OCI-LY7 (cell line): Measurements from ENCODE around the gene SPRTN. TPM values are rescaled to one million over a fixed set of nuclear protein-coding genes. Genes with fewer than 3 reads are reported as not detected.

Experiments used
- BruUV-seq: library from RNA; stranded (reverse); fragments of 400-500 nt; replicated peaks from 2 replicates; lab custom pipeline; 2021; lab: Mats Ljungman, UMichigan
- CTCF ChIA-PET: fragments of 300-600 bp; sonication (Branson Sonifier 250); formaldehyde crosslinking; loops from one replicate; lab custom pipeline; 2022; ENCODE audit warnings: antibody characterized with exemption; ENCODE audit not compliant: unreplicated experiment; lab: Charles Lee
- POLR2A ChIA-PET: fragments of 300-600 bp; sonication (Branson Sonifier 250); formaldehyde crosslinking; loops from one replicate; lab custom pipeline; 2022; ENCODE audit warnings: antibody characterized with exemption; lab: Charles Lee
- DNase-seq: peaks from one replicate; pipeline ENCODE4 v3.0.0-alpha.2; 2015; ENCODE audit warnings: low spot score
- H2AFZ ChIP-seq: fragments of 200-600 bp; sonication (generic), shearing (Covaris generic); 2 replicates; pipeline ENCODE4 v1.6.1; 2014; ENCODE audit warnings: mild to moderate bottlenecking, antibody characterized with exemption, low read length, moderate library complexity
- H3K27ac ChIP-seq: fragments of 200-600 bp; sonication (generic); 2 replicates; pipeline ENCODE4 v1.5.1; 2014; ENCODE audit warnings: mixed run types, low read depth, mild to moderate bottlenecking, moderate library complexity, low read length, inconsistent platforms; ENCODE audit not compliant: poor library complexity, severe bottlenecking
- H3K36me3 ChIP-seq: fragments of 200-600 bp; sonication (generic); 2 replicates; pipeline ENCODE4 v1.6.1; 2014; ENCODE audit warnings: mild to moderate bottlenecking, antibody characterized with exemption, low read length, moderate library complexity, mixed read lengths; ENCODE audit not compliant: insufficient read depth
- H3K4me1 ChIP-seq: fragments of 200-600 bp; sonication (generic); 2 replicates; pipeline ENCODE4 v1.5.1; 2014; ENCODE audit warnings: mild to moderate bottlenecking, low read length; ENCODE audit not compliant: insufficient read depth, poor library complexity, severe bottlenecking
- H3K4me2 ChIP-seq: fragments of 200-600 bp; sonication (generic); 2 replicates; pipeline ENCODE4 v1.6.1; 2014; ENCODE audit warnings: mild to moderate bottlenecking, low read length
- H3K4me3 ChIP-seq: fragments of 200-600 bp; sonication (generic); 2 replicates; pipeline ENCODE4 v1.5.1; 2014; ENCODE audit warnings: mild to moderate bottlenecking, low read depth, low read length; ENCODE audit not compliant: poor library complexity, severe bottlenecking
- H3K79me2 ChIP-seq: fragments of 200-600 bp; sonication (generic); 2 replicates; pipeline ENCODE4 v1.6.1; 2016; ENCODE audit warnings: low read depth, mild to moderate bottlenecking, low read length, moderate library complexity, mixed read lengths; ENCODE audit not compliant: insufficient read depth
- H3K9me2 ChIP-seq: fragments of 200-600 bp; sonication (generic); 2 replicates; pipeline ENCODE4 v1.6.1; 2016; ENCODE audit warnings: mild to moderate bottlenecking, low read length, mixed read lengths; ENCODE audit not compliant: insufficient read depth
- H3K9me3 ChIP-seq: fragments of 200-600 bp; sonication (generic); 2 replicates; pipeline ENCODE4 v1.6.1; 2014; ENCODE audit warnings: mild to moderate bottlenecking, mixed run types, low read length, mixed read lengths
- H4K20me1 ChIP-seq: fragments of 200-600 bp; sonication (generic); 2 replicates; pipeline ENCODE4 v1.6.1; 2014; ENCODE audit warnings: mild to moderate bottlenecking, antibody characterized with exemption, low read length, moderate library complexity, mixed read lengths; ENCODE audit not compliant: insufficient read depth
- EZH2phosphoT487 ChIP-seq: fragments of 200-600 bp; sonication (generic); IDR thresholded peaks from 2 replicates; pipeline ENCODE4 v1.6.1; 2018; ENCODE audit warnings: low read depth, borderline replicate concordance, mild to moderate bottlenecking, mixed run types, antibody characterized with exemption, low read length, moderate library complexity, mixed read lengths
- intact Hi-C: fragments of 100-400 bp; cut with micrococcal nuclease; formaldehyde crosslinking; loops from one replicate; pipeline ENCODE4 v1.10.0; 2022; ENCODE audit not compliant: unreplicated experiment
- total RNA-seq, 2 experiments: library from RNA; depleted of rRNA in 1 of 2; stranded (reverse); fragments of >200 nt in 1 of 2; shearing (Covaris generic) in 1 of 2; gene quantifications; 2 replicates each; pipeline ENCODE4 v1.2.3, GENCODE V29; 2014 to 2022
- TF ChIP-seq, protein P1 (sequence below): fragments of 200-600 bp; sonication (generic); conservative IDR thresholded peaks from 2 replicates; pipeline ENCODE4 v1.5.1; 2014; ENCODE audit warnings: mild to moderate bottlenecking, antibody characterized with exemption, low read length, moderate library complexity, mixed read lengths

Gene SPRTN
- total RNA-seq, 2 experiments from 2014 or later, result 10.9 to 16.4 TPM

DNA sequence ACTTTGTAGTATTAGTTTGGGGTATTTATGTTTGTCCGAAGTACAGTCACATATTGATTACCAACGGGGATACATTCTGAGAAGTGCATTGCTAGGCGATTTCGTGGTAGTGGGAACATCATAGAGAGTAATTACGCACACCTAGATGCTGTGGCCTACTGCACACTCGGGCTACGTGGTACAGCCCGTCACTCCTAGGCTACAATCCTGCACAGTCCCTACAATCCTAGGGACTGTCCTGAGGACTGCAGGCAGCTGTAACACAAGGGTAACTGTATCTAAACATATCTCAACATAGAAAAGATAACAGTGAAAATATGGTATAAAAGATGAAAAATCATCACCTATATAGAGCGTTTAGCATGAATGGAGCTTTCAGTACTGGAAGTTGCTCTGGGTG lies 19.0 kb upstream of the SPRTN start:
- intact Hi-C loops, result loop anchor here (5.0 kb wide), 1 partner anchor 273 kb away; no protein-coding TSS in a partner anchor
- Histone ChIP-seq H3K9me2 (no peaks in the 10 kb centered on the region), H4K20me1 (no peaks in the 10 kb centered on the region), H3K27ac (no peak overlapping the region), H2AFZ (no peak overlapping the region), H3K36me3 (no peaks in the 10 kb centered on the region), H3K4me3 (no peak overlapping the region), H3K4me2 (no peak overlapping the region), H3K4me1 (no peaks in the 10 kb centered on the region), H3K9me3 (no peaks in the 10 kb centered on the region), H3K79me2 (no peaks in the 10 kb centered on the region)
- no peak for DNase-seq
- no peak for TF ChIP-seq EZH2phosphoT487
- TF ChIP-seq, protein P1, sequence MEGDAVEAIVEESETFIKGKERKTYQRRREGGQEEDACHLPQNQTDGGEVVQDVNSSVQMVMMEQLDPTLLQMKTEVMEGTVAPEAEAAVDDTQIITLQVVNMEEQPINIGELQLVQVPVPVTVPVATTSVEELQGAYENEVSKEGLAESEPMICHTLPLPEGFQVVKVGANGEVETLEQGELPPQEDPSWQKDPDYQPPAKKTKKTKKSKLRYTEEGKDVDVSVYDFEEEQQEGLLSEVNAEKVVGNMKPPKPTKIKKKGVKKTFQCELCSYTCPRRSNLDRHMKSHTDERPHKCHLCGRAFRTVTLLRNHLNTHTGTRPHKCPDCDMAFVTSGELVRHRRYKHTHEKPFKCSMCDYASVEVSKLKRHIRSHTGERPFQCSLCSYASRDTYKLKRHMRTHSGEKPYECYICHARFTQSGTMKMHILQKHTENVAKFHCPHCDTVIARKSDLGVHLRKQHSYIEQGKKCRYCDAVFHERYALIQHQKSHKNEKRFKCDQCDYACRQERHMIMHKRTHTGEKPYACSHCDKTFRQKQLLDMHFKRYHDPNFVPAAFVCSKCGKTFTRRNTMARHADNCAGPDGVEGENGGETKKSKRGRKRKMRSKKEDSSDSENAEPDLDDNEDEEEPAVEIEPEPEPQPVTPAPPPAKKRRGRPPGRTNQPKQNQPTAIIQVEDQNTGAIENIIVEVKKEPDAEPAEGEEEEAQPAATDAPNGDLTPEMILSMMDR, result no peak
- ChIA-PET CTCF (no interaction called here), POLR2A (interaction anchor here (1.2 kb wide), 1 partner anchor 260 kb away, joined by 3 read pairs; no protein-coding TSS in a partner anchor)
- BruUV-seq, result no TSS peak

DNA sequence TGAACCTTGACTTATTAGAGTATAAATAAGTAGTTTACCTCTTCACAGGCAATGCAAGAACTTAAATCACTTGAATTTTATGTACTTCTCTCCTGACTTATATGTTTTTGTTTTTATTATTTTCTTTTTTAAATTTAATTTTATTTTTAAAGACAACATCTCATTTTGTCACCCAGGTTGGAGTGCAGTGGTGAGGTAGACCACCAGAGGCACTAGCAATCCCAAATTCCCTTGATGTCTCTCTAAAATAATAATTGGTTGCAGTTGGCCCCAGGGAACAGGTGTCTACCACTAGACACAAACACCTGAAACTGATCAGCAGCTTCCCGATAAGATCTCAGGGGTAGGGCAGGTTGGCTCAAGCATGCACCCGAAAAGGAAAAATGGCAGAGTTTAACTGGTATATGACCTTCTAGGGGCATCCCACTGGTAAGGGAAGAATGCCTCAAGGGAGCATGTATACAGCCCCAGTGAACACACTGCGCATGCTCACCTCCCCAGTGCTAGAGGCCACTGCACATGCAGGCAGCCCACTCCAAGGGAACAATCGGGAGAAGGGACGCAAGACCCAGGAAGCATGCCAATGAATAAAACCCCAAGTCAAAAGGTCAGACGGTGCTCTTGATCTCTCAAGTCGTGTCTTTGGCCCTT lies 15.1 kb upstream of the SPRTN start:
- no TSS peak for BruUV-seq
- Histone ChIP-seq H3K4me3 (no peak overlapping the region), H3K9me2 (no peaks in the 10 kb centered on the region), H3K27ac (no peak overlapping the region), H3K4me2 (no peak overlapping the region), H3K9me3 (no peaks in the 10 kb centered on the region), H3K79me2 (no peaks in the 10 kb centered on the region), H2AFZ (no peak overlapping the region), H3K36me3 (no peaks in the 10 kb centered on the region), H3K4me1 (no peaks in the 10 kb centered on the region), H4K20me1 (0 out of 2 replicates have a peak, but pooled peaks cover 4% of the 10 kb centered on the region)
- intact Hi-C loops, result no loop called here
- POLR2A ChIA-PET, result no interaction called here
- TF ChIP-seq, protein P1, result peak; percentile 44; the same call in 1 of the 2 replicates
- TF ChIP-seq EZH2phosphoT487, result no peak
- CTCF ChIA-PET, result no interaction called here
- DNase-seq, result no peak

DNA sequence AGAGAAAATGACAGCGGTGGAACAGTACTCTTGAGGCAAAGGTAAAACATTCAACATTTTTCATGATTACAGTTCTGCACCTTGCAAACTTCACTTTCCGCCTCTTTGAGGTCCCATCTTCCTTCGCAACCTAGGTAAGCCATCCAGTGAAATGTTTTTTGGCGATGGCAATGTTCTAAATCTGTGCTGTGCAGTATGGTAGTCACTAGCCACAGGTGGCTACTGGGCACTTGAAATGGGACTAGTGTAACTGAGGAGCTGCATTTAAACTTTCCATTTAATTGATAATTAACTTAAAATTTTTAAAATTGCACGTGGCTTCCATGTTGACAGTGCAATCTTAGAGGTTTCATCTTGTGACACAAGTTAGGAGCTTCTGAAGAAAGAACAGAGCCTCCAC lies 13.4 kb upstream of the SPRTN start:
- Histone ChIP-seq H3K79me2 (no peaks in the 10 kb centered on the region), H3K36me3 (no peaks in the 10 kb centered on the region), H3K4me3 (no peak overlapping the region), H4K20me1 (0 out of 2 replicates have a peak, but pooled peaks cover 4% of the 10 kb centered on the region), H2AFZ (no peak overlapping the region), H3K9me3 (no peaks in the 10 kb centered on the region), H3K4me2 (no peak overlapping the region), H3K9me2 (no peaks in the 10 kb centered on the region), H3K27ac (no peak overlapping the region), H3K4me1 (no peaks in the 10 kb centered on the region)
- ChIA-PET CTCF (no interaction called here), POLR2A (interaction anchor here (0.9 to 1.9 kb wide), 2 partner anchors 10 to 13 kb away, joined by 3 to 10 read pairs; partner anchors contain the start of gene EXOC8)
- intact Hi-C loops, result no loop called here
- no TSS peak for BruUV-seq
- TF ChIP-seq, protein P1, result no peak
- no peak for TF ChIP-seq EZH2phosphoT487
- no peak for DNase-seq
